Adrenal gland (tissue), 5 donors: ENCODE results near the gene CREB5.

Source experiments
- CTCF ChIP-seq, 6 experiments: fragments of 450-650 bp in 4 of 6; fragments of 200-600 bp in 2 of 6; sonication (generic) in 1 of 6; IDR thresholded peaks; 1 replicate in 5 of 6; 2 replicates in 1 of 6; pipeline versions ENCODE4 v1.5.1 to v1.8.0; 2016 to 2021; ENCODE audit warnings: antibody characterized with exemption in 6 of 6, mild to moderate bottlenecking in 2 of 6, moderate library complexity in 1 of 6
- POLR2A ChIP-seq, 2 donors: fragments of 450-650 bp; IDR thresholded peaks; one replicate each; pipeline ENCODE4 v1.6.1; 2017; ENCODE audit warnings: antibody characterized with exemption in 2 of 2, mild to moderate bottlenecking in 2 of 2, moderate library complexity in 1 of 2
- donor health status: DM: no; HTN: no; CAD: no.

GRCh38 chr7:28675429-28675828, 263.1 kb downstream of the CREB5 start:
- TF ChIP-seq CTCF (IDR thresholded peaks at IDR 0.05) = no peak
- no peak for TF ChIP-seq POLR2A (IDR thresholded peaks at IDR 0.05)
